C4-2B (cell line): Measurements from ENCODE around the gene GPI.

Experiments
- CTCF ChIP-seq: fragments of 450-650 bp; conservative IDR thresholded peaks from 2 replicates; pipeline ENCODE4 v1.5.1; 2017; ENCODE audit warnings: mild to moderate bottlenecking
- ZFX ChIP-seq: fragments of 450-650 bp; IDR thresholded peaks from 2 replicates; pipeline ENCODE4 v1.6.1; 2017

GRCh38 chr19:34332027-34332760 is 32.8 kb upstream of the GPI start:
- TF ChIP-seq CTCF (no peak), ZFX (no peak)
